A673 (cell line): Measurements from ENCODE around the gene BRSK2.

ENCODE experiments used
- CTCF ChIP-seq: fragments of 300-800, 200-600 bp; sonication (generic); conservative IDR thresholded peaks from 2 replicates; pipeline ENCODE4 v1.5.1; 2017; ENCODE audit warnings: low read depth, mild to moderate bottlenecking, antibody characterized with exemption, low read length, moderate library complexity, mixed read lengths
- EZH2 ChIP-seq: fragments of 200-600 bp; sonication (generic); IDR thresholded peaks from 2 replicates; pipeline ENCODE4 v1.6.1; 2017; ENCODE audit warnings: borderline replicate concordance, low read depth, mild to moderate bottlenecking, mixed read lengths, antibody characterized with exemption, low read length; ENCODE audit not compliant: poor library complexity, severe bottlenecking

- TF ChIP-seq EZH2 (no peak), CTCF (no peak)
These were observed 119.3 kb downstream of the BRSK2 start for GRCh38 chr11:1508986-1509385.
